ENCODE results near the gene FADS6.

GRCh38 chr17:74903034-74903433, 9.6 kb upstream of the FADS6 start:
- TF ChIP-seq CTCF (IDR thresholded peaks at IDR 0.05): no peak
- no peak for TF ChIP-seq POLR2A (IDR thresholded peaks at IDR 0.05)

All from uterus (tissue), 2 donors.